SU-DHL-6 (cell line): ENCODE measurements around the gene SLC30A4.

Source experiments
- H2AFZ ChIP-seq: fragments of 200-600 bp; sonication (generic); 2 replicates; pipeline ENCODE4 v1.6.1; 2014; ENCODE audit warnings: low read depth, mild to moderate bottlenecking, moderate library complexity, mixed read lengths, antibody characterized with exemption, low read length; ENCODE audit not compliant: severe bottlenecking
- H3F3A ChIP-seq: fragments of 200-600 bp; shearing (Covaris generic); 2 replicates; pipeline ENCODE4 v1.6.0; 2016; ENCODE audit warnings: antibody characterized with exemption, mild to moderate bottlenecking; ENCODE audit not compliant: insufficient read depth
- H3K27ac ChIP-seq: fragments of 200-600 bp; sonication (generic); 2 replicates; pipeline ENCODE4 v1.5.1; 2016; ENCODE audit warnings: low read depth, mild to moderate bottlenecking, low read length, moderate library complexity, mixed read lengths
- H3K27me3 ChIP-seq: fragments of 200-600 bp; sonication (generic), shearing (Covaris generic); 2 replicates; pipeline ENCODE4 v1.6.0; 2014; ENCODE audit warnings: mild to moderate bottlenecking, low read length
- H3K36me3 ChIP-seq: fragments of 200-600 bp; sonication (generic); 2 replicates; pipeline ENCODE4 v1.6.1; 2014; ENCODE audit warnings: mild to moderate bottlenecking, low read length, mixed read lengths
- H3K4me2 ChIP-seq: fragments of 300-600, 200-600 bp; shearing (Covaris generic), sonication (generic); 2 replicates; pipeline ENCODE4 v1.6.0; 2014; ENCODE audit warnings: low read length, low read depth, mild to moderate bottlenecking; ENCODE audit not compliant: poor library complexity, severe bottlenecking
- H3K4me3 ChIP-seq: fragments of 200-600 bp; sonication (generic); 2 replicates; pipeline ENCODE4 v1.5.1; 2014; ENCODE audit warnings: antibody characterized with exemption, low read length, mild to moderate bottlenecking, mixed read lengths; ENCODE audit not compliant: insufficient read depth, poor library complexity, severe bottlenecking
- H3K79me2 ChIP-seq: fragments of 200-600 bp; sonication (generic); 2 replicates; pipeline ENCODE4 v1.6.1; 2014; ENCODE audit warnings: mild to moderate bottlenecking, low read length, moderate library complexity; ENCODE audit not compliant: insufficient read depth
- H3K9ac ChIP-seq: fragments of 200-600 bp; sonication (generic); 2 replicates; pipeline ENCODE4 v1.7.0; 2014; ENCODE audit warnings: mild to moderate bottlenecking, low read length
- H3K9me2 ChIP-seq: fragments of 200-600 bp; sonication (generic); replicated peaks from 2 replicates; pipeline ENCODE4 v1.6.1; 2014; ENCODE audit warnings: low read length; ENCODE audit not compliant: insufficient read depth
- H3K9me3 ChIP-seq: fragments of 200-600 bp; sonication (generic); 2 replicates; pipeline ENCODE4 v1.6.1; 2014; ENCODE audit warnings: low read length, mixed read lengths; ENCODE audit not compliant: insufficient read depth
- H4K20me1 ChIP-seq: fragments of 200-600 bp; sonication (generic); 2 replicates; pipeline ENCODE4 v1.6.1; 2014; ENCODE audit warnings: low read depth, mild to moderate bottlenecking, antibody characterized with exemption, low read length, moderate library complexity, mixed read lengths
- CTCF ChIP-seq: fragments of 200-600 bp; sonication (generic); IDR thresholded peaks from one replicate; pipeline ENCODE4 v1.5.1; 2017; ENCODE audit warnings: antibody characterized with exemption, mild to moderate bottlenecking, low read length, moderate library complexity; ENCODE audit not compliant: insufficient read depth, poor library complexity, severe bottlenecking
- EZH2phosphoT487 ChIP-seq: fragments of 200-600 bp; sonication (generic), shearing (Covaris generic); conservative IDR thresholded peaks from 2 replicates; pipeline ENCODE4 v1.6.1; 2018; ENCODE audit warnings: mild to moderate bottlenecking, antibody characterized with exemption, low read length, moderate library complexity, mixed read lengths

Gene SLC30A4

GRCh38 chr15:45522328-45523165 is at the start of gene SLC30A4:
Gene SLC30A4, minus strand, starts transcription at chr15:45522755. Its CDS starts 401 bp downstream, at chr15:45522354.
- Histone ChIP-seq H3K27me3 (no peaks in the 10 kb centered on the region), H2AFZ (peak within 1 kb of the TSS; percentile 94)

GRCh38 chr15:45555934-45556608 is 33.5 kb upstream of the SLC30A4 start:
- no peaks in the 10 kb centered on the region for H3K9me3 ChIP-seq
- H3K79me2 ChIP-seq, result no peaks in the 10 kb centered on the region
- no peak overlapping the region for H3K4me3 ChIP-seq
- no peak for TF ChIP-seq EZH2phosphoT487
- no peak for TF ChIP-seq CTCF
- no peaks in the 10 kb centered on the region for H3K27me3 ChIP-seq
- H3F3A ChIP-seq, result no peaks in the 10 kb centered on the region
- H3K27ac ChIP-seq, result no peak overlapping the region
- H3K9me2 ChIP-seq, result no peaks in the 10 kb centered on the region
- no peaks in the 10 kb centered on the region for H3K36me3 ChIP-seq
- no peak overlapping the region for H2AFZ ChIP-seq
- H4K20me1 ChIP-seq, result no peaks in the 10 kb centered on the region
- no peak overlapping the region for H3K4me2 ChIP-seq
- no peak overlapping the region for H3K9ac ChIP-seq

More at GRCh38 chr15:45522328-45523165, at the start of gene SLC30A4:
- no peaks in the 10 kb centered on the region for H3K79me2 ChIP-seq
- H3K9me2 ChIP-seq, result no peaks in the 10 kb centered on the region
- H3K9me3 ChIP-seq, result no peaks in the 10 kb centered on the region
- no peak within 1 kb of the TSS for H3K27ac ChIP-seq
- H3K9ac ChIP-seq, result peak within 1 kb of the TSS; percentile 57
- peak within 1 kb of the TSS; percentile 78 for H3K4me2 ChIP-seq
- no peaks in the 10 kb centered on the region for H4K20me1 ChIP-seq
- TF ChIP-seq EZH2phosphoT487, result no peak
- peak; percentile 37 for TF ChIP-seq CTCF
- peak within 1 kb of the TSS; percentile 56 for H3K4me3 ChIP-seq
- H3F3A ChIP-seq, result peaks cover 5% of the 10 kb centered on the region; the same call in 1 of the 2 replicates
- no peaks in the 10 kb centered on the region for H3K36me3 ChIP-seq

GRCh38 chr15:45551676-45552075 is 29.1 kb upstream of the SLC30A4 start:
- Histone ChIP-seq H3K4me2 (no peak overlapping the region), H3K9ac (no peak overlapping the region), H3K79me2 (no peaks in the 10 kb centered on the region), H3K9me3 (no peaks in the 10 kb centered on the region), H4K20me1 (no peaks in the 10 kb centered on the region), H3K27ac (no peak overlapping the region), H2AFZ (no peak overlapping the region), H3F3A (no peaks in the 10 kb centered on the region), H3K36me3 (no peaks in the 10 kb centered on the region), H3K9me2 (no peaks in the 10 kb centered on the region), H3K27me3 (no peaks in the 10 kb centered on the region), H3K4me3 (no peak overlapping the region)
- TF ChIP-seq CTCF (no peak), EZH2phosphoT487 (no peak)
